H1 (cell line): ENCODE measurements around the gene OSBP2.

Experiments used
- NRF1 ChIP-seq: IDR thresholded peaks from 2 replicates; pipeline ENCODE4 v1.6.1; 2011; ENCODE audit warnings: mild to moderate bottlenecking, low read depth, low read length, improper control_type of control experiment
- RBBP5 ChIP-seq: IDR thresholded peaks from 2 replicates; pipeline ENCODE4 v1.7.1; 2012; ENCODE audit warnings: low read depth, mild to moderate bottlenecking, inconsistent platforms, low read length, moderate library complexity, borderline replicate concordance
- RFX5 ChIP-seq: IDR thresholded peaks from 2 replicates; pipeline ENCODE4 v1.6.1; 2011; ENCODE audit warnings: low read depth, low read length, improper control_type of control experiment, borderline replicate concordance
- USF2 ChIP-seq: IDR thresholded peaks from 2 replicates; pipeline ENCODE4 v1.6.1; 2011; ENCODE audit warnings: low read length, improper control_type of control experiment
- TF ChIP-seq, protein P1 (sequence below), 3 experiments: IDR thresholded peaks; 1 replicate in 2 of 3; 2 replicates in 1 of 3; pipeline versions ENCODE4 v1.5.1 to v1.6.1; 2011; ENCODE audit warnings: low read length in 3 of 3, mild to moderate bottlenecking in 3 of 3, inconsistent platforms in 2 of 3, low read depth in 1 of 3, moderate library complexity in 1 of 3; ENCODE audit not compliant: insufficient read depth in 1 of 3; ENCODE audit errors: control extremely low read depth in 1 of 3

DNA sequence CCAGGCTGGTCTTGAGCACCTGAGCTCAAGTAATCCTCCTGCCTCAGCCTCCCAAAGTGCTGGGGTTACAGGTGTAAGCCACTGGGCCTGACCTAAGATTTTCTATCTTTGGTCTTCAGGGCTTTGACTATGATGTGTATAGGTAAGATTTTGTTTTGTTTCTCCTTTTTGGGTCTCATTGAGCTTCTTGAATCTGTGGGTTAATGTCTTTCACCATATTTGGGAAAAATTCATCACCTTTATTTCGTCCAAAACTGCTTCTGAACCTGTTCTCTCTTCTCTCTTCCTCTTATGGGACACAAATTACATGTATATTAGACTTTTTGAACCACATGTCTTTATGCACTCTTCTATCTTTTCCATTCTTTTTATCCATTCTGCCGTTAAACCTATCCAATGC, 100.4 kb downstream of the OSBP2 start:
- TF ChIP-seq USF2 (no peak), RFX5 (no peak), RBBP5 (no peak), NRF1 (no peak)
- TF ChIP-seq, protein P1, sequence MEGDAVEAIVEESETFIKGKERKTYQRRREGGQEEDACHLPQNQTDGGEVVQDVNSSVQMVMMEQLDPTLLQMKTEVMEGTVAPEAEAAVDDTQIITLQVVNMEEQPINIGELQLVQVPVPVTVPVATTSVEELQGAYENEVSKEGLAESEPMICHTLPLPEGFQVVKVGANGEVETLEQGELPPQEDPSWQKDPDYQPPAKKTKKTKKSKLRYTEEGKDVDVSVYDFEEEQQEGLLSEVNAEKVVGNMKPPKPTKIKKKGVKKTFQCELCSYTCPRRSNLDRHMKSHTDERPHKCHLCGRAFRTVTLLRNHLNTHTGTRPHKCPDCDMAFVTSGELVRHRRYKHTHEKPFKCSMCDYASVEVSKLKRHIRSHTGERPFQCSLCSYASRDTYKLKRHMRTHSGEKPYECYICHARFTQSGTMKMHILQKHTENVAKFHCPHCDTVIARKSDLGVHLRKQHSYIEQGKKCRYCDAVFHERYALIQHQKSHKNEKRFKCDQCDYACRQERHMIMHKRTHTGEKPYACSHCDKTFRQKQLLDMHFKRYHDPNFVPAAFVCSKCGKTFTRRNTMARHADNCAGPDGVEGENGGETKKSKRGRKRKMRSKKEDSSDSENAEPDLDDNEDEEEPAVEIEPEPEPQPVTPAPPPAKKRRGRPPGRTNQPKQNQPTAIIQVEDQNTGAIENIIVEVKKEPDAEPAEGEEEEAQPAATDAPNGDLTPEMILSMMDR (IDR thresholded peaks at IDR 0.05; ENCODE audit: control extremely low read depth in 1 of 3, insufficient read depth in 1 of 3, low read depth in 1 of 3, low read length in 3 of 3), result no peak
